GM12878 (cell line): ENCODE data around the gene CMC1. TPM values are rescaled to one million over a fixed set of nuclear protein-coding genes. Genes with fewer than 3 reads are reported as not detected.

Source experiments
- BRCA1 ChIP-seq: IDR thresholded peaks from 2 replicates; pipeline ENCODE4 v1.6.1; 2011; ENCODE audit warnings: low read depth, low read length, improper control_type of control experiment
- CREB1 ChIP-seq: IDR thresholded peaks from 2 replicates; pipeline ENCODE4 v1.6.1; 2012; ENCODE audit warnings: low read depth, mild to moderate bottlenecking, inconsistent platforms
- EGR1 ChIP-seq, 2 experiments: IDR thresholded peaks; 1 replicate in 1 of 2; 2 replicates in 1 of 2; pipeline ENCODE4 v1.6.1; 2011 to 2012; ENCODE audit warnings: low read depth in 2 of 2, low read length in 2 of 2, borderline replicate concordance in 1 of 2, mild to moderate bottlenecking in 1 of 2, moderate library complexity in 1 of 2
- JUND ChIP-seq: IDR thresholded peaks from 2 replicates; pipeline ENCODE4 v1.6.1; 2012; ENCODE audit warnings: low read depth, mild to moderate bottlenecking, low read length, improper control_type of control experiment, moderate library complexity
- MXI1 ChIP-seq: fragments of 150-350 bp; IDR thresholded peaks from 2 replicates; pipeline ENCODE4 v1.6.1; 2011; ENCODE audit warnings: low read depth, mild to moderate bottlenecking, inconsistent platforms, low read length, improper control_type of control experiment
- NFYB ChIP-seq: IDR thresholded peaks from 2 replicates; pipeline ENCODE4 v1.6.1; 2011; ENCODE audit warnings: low read depth, mild to moderate bottlenecking, low read length, improper control_type of control experiment, moderate library complexity; ENCODE audit not compliant: insufficient read depth
- RUNX3 ChIP-seq: IDR thresholded peaks from 2 replicates; pipeline ENCODE4 v1.6.1; 2012; ENCODE audit warnings: low read length, inconsistent platforms
- SRF ChIP-seq, 2 experiments: IDR thresholded peaks; 2 replicates each; pipeline ENCODE4 v1.6.1; 2011; ENCODE audit warnings: low read depth in 2 of 2, low read length in 2 of 2, mild to moderate bottlenecking in 1 of 2, moderate library complexity in 1 of 2
- polyA plus RNA-seq, 11 experiments: library from polyadenylated mRNA; depleted of rRNA in 4 of 11; unstranded in 6 of 11; stranded (reverse) in 5 of 11; fragments of >200 nt; fragmentation: Nextera tagmentation in 4 of 11; fragmentation: Illumina TruSeq in 1 of 11; extraction: Ambion mirVana in 4 of 11; extraction: Trizol in 1 of 11; gene quantifications; 1 replicate in 1 of 11; 2 replicates in 10 of 11; pipeline versions ENCODE4 v1.2.1 to v1.2.3, GENCODE V29; 2011 to 2016; ENCODE audit warnings: inconsistent platforms in 2 of 11, missing spikeins in 2 of 11, low read depth in 1 of 11
- total RNA-seq, 4 experiments: library from RNA; depleted of rRNA in 3 of 4; stranded (reverse); fragments of >200 nt in 3 of 4; fragmentation: Illumina TruSeq in 1 of 4; extraction: Trizol in 1 of 4; gene quantifications; 2 replicates each; pipeline versions ENCODE4 v1.2.1 to v1.2.3, GENCODE V29; 2013 to 2021
- TF ChIP-seq, protein P1 (sequence below): fragments of 450-650 bp; IDR thresholded peaks from 2 replicates; pipeline ENCODE4 v1.6.1; 2016; ENCODE audit warnings: mild to moderate bottlenecking, moderate library complexity, borderline replicate concordance
- TF ChIP-seq, protein P2 (sequence below): IDR thresholded peaks from 2 replicates; pipeline ENCODE4 v1.6.1; 2011; ENCODE audit warnings: borderline replicate concordance, low read depth, mild to moderate bottlenecking, moderate library complexity, mixed read lengths, low read length; ENCODE audit not compliant: insufficient read depth; ENCODE audit errors: extremely low read length
- TF ChIP-seq, protein P3 (sequence below): IDR thresholded peaks from 2 replicates; pipeline ENCODE4 v1.6.1; 2012; ENCODE audit warnings: mild to moderate bottlenecking, low read depth, low read length

Gene CMC1
- total and polyA plus RNA-seq, 10 of the 15 experiments (the other 5 are each of a cell fraction or from before 2014, with no cell fraction given): 12.3 to 118 (median 29.3) TPM

DNA sequence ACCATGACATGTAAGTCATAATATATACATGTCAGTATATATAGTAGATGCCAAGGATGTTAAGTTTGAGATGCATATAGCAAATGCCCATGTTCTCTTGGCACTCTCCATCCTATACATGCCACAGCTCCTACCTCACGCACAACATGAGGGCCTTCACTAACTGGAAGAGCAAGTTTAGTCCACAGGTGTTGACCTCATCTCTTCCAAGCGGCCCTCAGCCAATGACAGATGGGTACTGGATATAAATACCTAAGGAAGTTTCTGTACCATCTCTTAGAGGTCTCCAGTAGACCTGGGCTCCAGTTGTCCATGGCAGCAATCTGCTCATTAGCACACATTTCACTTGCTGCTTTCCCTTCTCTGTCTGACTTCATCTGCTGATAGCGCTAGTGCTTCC lies 43.3 kb upstream of the CMC1 start (continued):
- TF ChIP-seq, protein P1, sequence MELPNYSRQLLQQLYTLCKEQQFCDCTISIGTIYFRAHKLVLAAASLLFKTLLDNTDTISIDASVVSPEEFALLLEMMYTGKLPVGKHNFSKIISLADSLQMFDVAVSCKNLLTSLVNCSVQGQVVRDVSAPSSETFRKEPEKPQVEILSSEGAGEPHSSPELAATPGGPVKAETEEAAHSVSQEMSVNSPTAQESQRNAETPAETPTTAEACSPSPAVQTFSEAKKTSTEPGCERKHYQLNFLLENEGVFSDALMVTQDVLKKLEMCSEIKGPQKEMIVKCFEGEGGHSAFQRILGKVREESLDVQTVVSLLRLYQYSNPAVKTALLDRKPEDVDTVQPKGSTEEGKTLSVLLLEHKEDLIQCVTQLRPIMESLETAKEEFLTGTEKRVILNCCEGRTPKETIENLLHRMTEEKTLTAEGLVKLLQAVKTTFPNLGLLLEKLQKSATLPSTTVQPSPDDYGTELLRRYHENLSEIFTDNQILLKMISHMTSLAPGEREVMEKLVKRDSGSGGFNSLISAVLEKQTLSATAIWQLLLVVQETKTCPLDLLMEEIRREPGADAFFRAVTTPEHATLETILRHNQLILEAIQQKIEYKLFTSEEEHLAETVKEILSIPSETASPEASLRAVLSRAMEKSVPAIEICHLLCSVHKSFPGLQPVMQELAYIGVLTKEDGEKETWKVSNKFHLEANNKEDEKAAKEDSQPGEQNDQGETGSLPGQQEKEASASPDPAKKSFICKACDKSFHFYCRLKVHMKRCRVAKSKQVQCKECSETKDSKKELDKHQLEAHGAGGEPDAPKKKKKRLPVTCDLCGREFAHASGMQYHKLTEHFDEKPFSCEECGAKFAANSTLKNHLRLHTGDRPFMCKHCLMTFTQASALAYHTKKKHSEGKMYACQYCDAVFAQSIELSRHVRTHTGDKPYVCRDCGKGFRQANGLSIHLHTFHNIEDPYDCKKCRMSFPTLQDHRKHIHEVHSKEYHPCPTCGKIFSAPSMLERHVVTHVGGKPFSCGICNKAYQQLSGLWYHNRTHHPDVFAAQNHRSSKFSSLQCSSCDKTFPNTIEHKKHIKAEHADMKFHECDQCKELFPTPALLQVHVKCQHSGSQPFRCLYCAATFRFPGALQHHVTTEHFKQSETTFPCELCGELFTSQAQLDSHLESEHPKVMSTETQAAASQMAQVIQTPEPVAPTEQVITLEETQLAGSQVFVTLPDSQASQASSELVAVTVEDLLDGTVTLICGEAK: no peak
- TF ChIP-seq SRF (IDR thresholded peaks at IDR 0.05; ENCODE audit: low read depth in 2 of 2, low read length in 2 of 2) (no peak), RUNX3 (no peak), EGR1 (IDR thresholded peaks at IDR 0.05; ENCODE audit: borderline replicate concordance in 1 of 2, low read depth in 2 of 2, low read length in 2 of 2) (no peak), BRCA1 (no peak), NFYB (no peak), JUND (no peak), MXI1 (no peak), CREB1 (no peak)
- TF ChIP-seq, protein P2, sequence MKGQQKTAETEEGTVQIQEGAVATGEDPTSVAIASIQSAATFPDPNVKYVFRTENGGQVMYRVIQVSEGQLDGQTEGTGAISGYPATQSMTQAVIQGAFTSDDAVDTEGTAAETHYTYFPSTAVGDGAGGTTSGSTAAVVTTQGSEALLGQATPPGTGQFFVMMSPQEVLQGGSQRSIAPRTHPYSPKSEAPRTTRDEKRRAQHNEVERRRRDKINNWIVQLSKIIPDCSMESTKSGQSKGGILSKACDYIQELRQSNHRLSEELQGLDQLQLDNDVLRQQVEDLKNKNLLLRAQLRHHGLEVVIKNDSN: no peak
- TF ChIP-seq, protein P3, sequence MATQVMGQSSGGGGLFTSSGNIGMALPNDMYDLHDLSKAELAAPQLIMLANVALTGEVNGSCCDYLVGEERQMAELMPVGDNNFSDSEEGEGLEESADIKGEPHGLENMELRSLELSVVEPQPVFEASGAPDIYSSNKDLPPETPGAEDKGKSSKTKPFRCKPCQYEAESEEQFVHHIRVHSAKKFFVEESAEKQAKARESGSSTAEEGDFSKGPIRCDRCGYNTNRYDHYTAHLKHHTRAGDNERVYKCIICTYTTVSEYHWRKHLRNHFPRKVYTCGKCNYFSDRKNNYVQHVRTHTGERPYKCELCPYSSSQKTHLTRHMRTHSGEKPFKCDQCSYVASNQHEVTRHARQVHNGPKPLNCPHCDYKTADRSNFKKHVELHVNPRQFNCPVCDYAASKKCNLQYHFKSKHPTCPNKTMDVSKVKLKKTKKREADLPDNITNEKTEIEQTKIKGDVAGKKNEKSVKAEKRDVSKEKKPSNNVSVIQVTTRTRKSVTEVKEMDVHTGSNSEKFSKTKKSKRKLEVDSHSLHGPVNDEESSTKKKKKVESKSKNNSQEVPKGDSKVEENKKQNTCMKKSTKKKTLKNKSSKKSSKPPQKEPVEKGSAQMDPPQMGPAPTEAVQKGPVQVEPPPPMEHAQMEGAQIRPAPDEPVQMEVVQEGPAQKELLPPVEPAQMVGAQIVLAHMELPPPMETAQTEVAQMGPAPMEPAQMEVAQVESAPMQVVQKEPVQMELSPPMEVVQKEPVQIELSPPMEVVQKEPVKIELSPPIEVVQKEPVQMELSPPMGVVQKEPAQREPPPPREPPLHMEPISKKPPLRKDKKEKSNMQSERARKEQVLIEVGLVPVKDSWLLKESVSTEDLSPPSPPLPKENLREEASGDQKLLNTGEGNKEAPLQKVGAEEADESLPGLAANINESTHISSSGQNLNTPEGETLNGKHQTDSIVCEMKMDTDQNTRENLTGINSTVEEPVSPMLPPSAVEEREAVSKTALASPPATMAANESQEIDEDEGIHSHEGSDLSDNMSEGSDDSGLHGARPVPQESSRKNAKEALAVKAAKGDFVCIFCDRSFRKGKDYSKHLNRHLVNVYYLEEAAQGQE: no peak
